Stomach (tissue), 9 donors: ENCODE data around the gene THSD7B. TPM values are rescaled to one million over a fixed set of nuclear protein-coding genes. Genes with fewer than 3 reads are reported as not detected.

Experiments
- DNase-seq, 2 donors: peaks; one replicate each; pipeline versions ENCODE4 v3.0.0 to v3.0.0-alpha.2; 2013 to 2019
- H3K27ac ChIP-seq, 5 donors: fragments of 200-600 bp in 4 of 5; sonication (generic) in 4 of 5; one replicate each; pipeline ENCODE4 v1.5.1; 2013 to 2019; ENCODE audit warnings: mild to moderate bottlenecking in 1 of 5, moderate library complexity in 1 of 5
- H3K27me3 ChIP-seq, 3 donors: fragments of 200-600 bp; sonication (generic); one replicate each; pipeline ENCODE4 v1.5.1; 2017 to 2019; ENCODE audit warnings: mixed run types in 1 of 3
- H3K36me3 ChIP-seq, 4 donors: fragments of 200-600 bp; sonication (generic); 1 replicate in 3 of 4; 2 replicates in 1 of 4; pipeline ENCODE4 v1.5.1; 2016 to 2019
- H3K4me1 ChIP-seq, 4 donors: fragments of 200-600 bp; sonication (generic); one replicate each; pipeline ENCODE4 v1.5.1; 2016 to 2019
- H3K4me3 ChIP-seq, 4 donors: fragments of 200-600 bp; sonication (generic) in 3 of 4; one replicate each; pipeline ENCODE4 v1.5.1; 2016 to 2019; ENCODE audit warnings: mild to moderate bottlenecking in 1 of 4
- H3K9me3 ChIP-seq, 4 donors: fragments of 200-600 bp; sonication (generic); one replicate each; pipeline ENCODE4 v1.5.1; 2016 to 2019
- EP300 ChIP-seq: sonication (generic); formaldehyde crosslinking; IDR thresholded peaks from one replicate; pipeline ENCODE4 v1.6.1; 2017; ENCODE audit warnings: antibody characterized with exemption
- POLR2A ChIP-seq, 4 donors: fragments of 450-650 bp; IDR thresholded peaks; one replicate each; pipeline ENCODE4 v1.6.1; 2016; ENCODE audit warnings: antibody characterized with exemption in 4 of 4, control low read depth in 2 of 4, mild to moderate bottlenecking in 1 of 4, moderate library complexity in 1 of 4
- POLR2AphosphoS5 ChIP-seq, 3 donors: sonication (generic); formaldehyde crosslinking; IDR thresholded peaks; one replicate each; pipeline ENCODE4 v1.6.1; 2016; ENCODE audit warnings: antibody characterized with exemption in 3 of 3
- WGBS, 5 donors: extraction: QIAGEN DNeasy Blood & Tissue Kit in 3 of 5; methylation state at CpG; one replicate each; pipeline versions ENCODE4 v1.1.5 to v1.1.7; 2013 to 2018; 5-methylcytosine and 5-hydroxymethylcytosine counted together
- intact Hi-C: fragments of 100-400 bp; cut with DNase I; formaldehyde crosslinking; loops from one replicate; pipeline ENCODE4 v1.15.1; 2023; ENCODE audit warnings: low total_unique reads
- polyA plus RNA-seq, 3 donors: library from polyadenylated mRNA; stranded (reverse); fragments of 200-250 nt; gene quantifications; one replicate each; pipeline ENCODE4 v1.2.3, GENCODE V29; 2013
- total RNA-seq, 5 donors: library from RNA; depleted of rRNA; stranded (reverse); fragments of >200 nt; gene quantifications; one replicate each; pipeline versions ENCODE4 v1.1.0 to v1.2.3, GENCODE V29; 2014 to 2016
- TF ChIP-seq, protein P1 (sequence below), 7 experiments: fragments of 450-650 bp in 4 of 7; fragments of 200-600 bp in 3 of 7; sonication (generic) in 3 of 7; IDR thresholded peaks; one replicate each; pipeline ENCODE4 v1.5.1; 2016 to 2019; ENCODE audit warnings: antibody characterized with exemption in 7 of 7, control low read depth in 2 of 7, mild to moderate bottlenecking in 1 of 7
- donor health status: healthy with polysubstance abuse.
- donor health status: Bipolar disorder and iron deficiency.
- donor health status: healthy.

Gene THSD7B
- total and polyA plus RNA-seq, 8 donors, result 0.05 to 4.4 TPM; not detected in 6

DNA sequence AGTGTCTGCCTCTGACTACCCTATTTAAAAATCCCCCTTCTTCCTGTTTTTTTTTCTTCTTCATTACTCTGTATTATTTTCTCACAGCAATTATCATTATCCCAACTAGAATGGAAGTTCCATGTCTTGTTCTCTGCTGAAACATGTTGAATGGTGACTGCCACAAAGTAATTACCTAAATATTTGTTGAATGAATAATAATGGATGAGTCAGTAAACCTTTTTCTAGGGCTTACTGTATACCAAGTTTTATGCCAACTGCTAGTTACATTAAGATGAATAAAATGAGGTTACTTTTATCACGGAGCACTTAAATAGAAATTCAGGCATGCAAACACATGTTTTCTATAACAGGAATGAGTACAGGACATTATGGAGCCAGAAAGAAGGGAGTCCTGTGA, 490.6 kb downstream of the THSD7B start:
- WGBS, 5 donors, result 72 to 92% (median 88%) methylated on average over 1 of the region's 1 CpG
- no peak for DNase-seq
- Histone ChIP-seq H3K9me3 (no peaks in the 10 kb centered on the region), H3K27me3 (no peaks in the 10 kb centered on the region), H3K4me1 (no peaks in the 10 kb centered on the region), H3K27ac (no peak overlapping the region), H3K36me3 (no peaks in the 10 kb centered on the region), H3K4me3 (no peak overlapping the region)
- TF ChIP-seq POLR2A (IDR thresholded peaks at IDR 0.05) (no peak), POLR2AphosphoS5 (IDR thresholded peaks at IDR 0.05) (no peak), EP300 (no peak)
- TF ChIP-seq, protein P1, sequence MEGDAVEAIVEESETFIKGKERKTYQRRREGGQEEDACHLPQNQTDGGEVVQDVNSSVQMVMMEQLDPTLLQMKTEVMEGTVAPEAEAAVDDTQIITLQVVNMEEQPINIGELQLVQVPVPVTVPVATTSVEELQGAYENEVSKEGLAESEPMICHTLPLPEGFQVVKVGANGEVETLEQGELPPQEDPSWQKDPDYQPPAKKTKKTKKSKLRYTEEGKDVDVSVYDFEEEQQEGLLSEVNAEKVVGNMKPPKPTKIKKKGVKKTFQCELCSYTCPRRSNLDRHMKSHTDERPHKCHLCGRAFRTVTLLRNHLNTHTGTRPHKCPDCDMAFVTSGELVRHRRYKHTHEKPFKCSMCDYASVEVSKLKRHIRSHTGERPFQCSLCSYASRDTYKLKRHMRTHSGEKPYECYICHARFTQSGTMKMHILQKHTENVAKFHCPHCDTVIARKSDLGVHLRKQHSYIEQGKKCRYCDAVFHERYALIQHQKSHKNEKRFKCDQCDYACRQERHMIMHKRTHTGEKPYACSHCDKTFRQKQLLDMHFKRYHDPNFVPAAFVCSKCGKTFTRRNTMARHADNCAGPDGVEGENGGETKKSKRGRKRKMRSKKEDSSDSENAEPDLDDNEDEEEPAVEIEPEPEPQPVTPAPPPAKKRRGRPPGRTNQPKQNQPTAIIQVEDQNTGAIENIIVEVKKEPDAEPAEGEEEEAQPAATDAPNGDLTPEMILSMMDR (IDR thresholded peaks at IDR 0.05), result no peak
- intact Hi-C loops, result no loop called here

DNA sequence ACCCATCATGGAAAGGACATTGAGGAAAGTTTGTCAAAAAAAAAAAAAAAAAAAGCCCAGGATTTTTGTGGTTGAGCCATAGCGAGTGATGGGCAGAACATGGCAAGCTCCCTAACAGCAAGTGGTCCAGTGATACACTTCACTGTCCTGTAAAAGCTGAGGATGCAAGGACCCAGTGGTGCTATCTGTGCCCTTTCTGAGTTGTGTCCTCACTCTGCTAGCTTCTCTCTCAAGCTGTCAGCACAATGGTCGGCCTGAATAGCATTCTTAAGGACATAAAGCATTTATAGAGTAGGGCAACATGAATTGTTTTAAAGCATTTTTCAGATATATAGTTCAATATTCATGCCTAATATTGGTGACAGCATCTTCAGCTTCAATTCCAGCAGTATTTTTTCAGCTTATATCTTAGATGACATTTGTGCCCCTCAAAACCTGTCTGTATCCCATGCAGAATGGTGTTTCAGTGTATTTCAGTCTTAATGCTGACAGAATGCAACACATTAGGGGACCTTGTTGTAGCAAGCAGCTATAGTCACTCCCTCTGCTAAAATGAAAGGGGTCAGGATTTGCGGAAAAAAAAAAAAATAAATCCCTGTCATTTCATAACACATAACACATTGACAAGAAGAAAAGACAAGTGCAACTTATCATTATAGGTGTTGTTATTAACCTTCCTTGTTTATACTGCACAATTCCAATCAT, 496.7 kb downstream of the THSD7B start:
- Histone ChIP-seq H3K9me3 (no peaks in the 10 kb centered on the region), H3K27me3 (no peaks in the 10 kb centered on the region), H3K27ac (no peak overlapping the region), H3K4me1 (no peaks in the 10 kb centered on the region), H3K36me3 (no peaks in the 10 kb centered on the region), H3K4me3 (no peak overlapping the region)
- TF ChIP-seq, protein P1 (IDR thresholded peaks at IDR 0.05), result no peak
- TF ChIP-seq POLR2AphosphoS5 (IDR thresholded peaks at IDR 0.05) (no peak), EP300 (no peak), POLR2A (IDR thresholded peaks at IDR 0.05) (no peak)
- intact Hi-C loops, result no loop called here
- DNase-seq, result no peak
- 71 to 83% (median 76%) methylated on average over 3 of the region's 3 CpGs for WGBS, 5 donors

GRCh38 chr2:137262594-137262993, 497.2 kb downstream of the THSD7B start:
- 13 to 31% (median 19%) methylated on average over 2 of the region's 2 CpGs for WGBS, 5 donors
- no peak for DNase-seq
- Histone ChIP-seq H3K4me1 (no peaks in the 10 kb centered on the region), H3K36me3 (no peaks in the 10 kb centered on the region), H3K27ac (no peak overlapping the region), H3K27me3 (no peaks in the 10 kb centered on the region), H3K9me3 (no peaks in the 10 kb centered on the region), H3K4me3 (no peak overlapping the region)
- intact Hi-C loops, result no loop called here
- no peak for TF ChIP-seq POLR2AphosphoS5 (IDR thresholded peaks at IDR 0.05)
- TF ChIP-seq, protein P1 (IDR thresholded peaks at IDR 0.05), result no peak
- no peak for TF ChIP-seq POLR2A (IDR thresholded peaks at IDR 0.05)
- no peak for TF ChIP-seq EP300

DNA sequence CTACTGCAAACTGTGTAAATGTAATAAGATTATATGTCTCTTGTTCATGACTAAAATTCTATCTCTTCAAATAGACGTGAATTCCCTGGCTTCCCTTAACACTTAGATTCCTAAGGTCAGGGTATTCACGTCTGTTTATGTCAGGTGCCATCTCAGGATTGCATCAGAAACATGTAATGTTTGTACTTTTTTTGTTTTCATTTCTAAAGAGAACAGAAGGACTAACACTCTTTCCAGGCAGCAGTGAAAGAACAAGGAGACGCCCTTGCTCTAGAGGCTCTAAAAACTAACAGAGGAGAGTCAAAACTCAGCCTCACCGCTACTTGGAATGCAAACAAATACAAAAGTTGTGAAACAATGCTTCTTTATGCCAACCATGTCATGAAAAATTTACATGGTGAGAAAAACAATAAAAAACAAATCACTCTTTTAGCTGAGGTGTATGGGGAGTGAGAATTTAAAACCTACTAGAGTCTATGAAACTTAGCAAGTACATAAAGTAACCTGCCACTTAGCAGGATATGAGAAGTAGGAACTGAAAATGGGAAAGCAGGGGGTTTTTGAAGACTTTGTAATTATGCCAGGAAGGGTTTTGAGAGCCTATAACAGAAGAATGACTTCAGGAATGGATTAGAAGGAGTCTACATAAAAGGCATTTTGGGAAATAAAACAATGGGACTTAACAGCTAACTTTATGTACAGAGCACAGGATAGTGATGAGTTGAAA, 522.7 kb downstream of the THSD7B start:
- no peak for TF ChIP-seq EP300
- TF ChIP-seq POLR2A (IDR thresholded peaks at IDR 0.05), result no peak
- no peak for TF ChIP-seq POLR2AphosphoS5 (IDR thresholded peaks at IDR 0.05)
- TF ChIP-seq, protein P1 (IDR thresholded peaks at IDR 0.05), result no peak
- H3K36me3 ChIP-seq, result no peaks in the 10 kb centered on the region
- DNase-seq, result no peak
- no peak overlapping the region for H3K4me3 ChIP-seq
- no peaks in the 10 kb centered on the region for H3K27me3 ChIP-seq
- intact Hi-C loops, result no loop called here
- WGBS, 5 donors, result 23 to 43% (median 36%) methylated on average over 4 of the region's 4 CpGs
- no peaks in the 10 kb centered on the region for H3K9me3 ChIP-seq
- no peak overlapping the region for H3K27ac ChIP-seq
- no peaks in the 10 kb centered on the region for H3K4me1 ChIP-seq
